H9 (cell line): Measurements from ENCODE around the gene PEX5. TPM values are rescaled to one million over a fixed set of nuclear protein-coding genes. Genes with fewer than 3 reads are reported as not detected.

ENCODE experiments used
- DNase-seq: peaks from one replicate; pipeline ENCODE4 v3.0.0-alpha.2; 2017
- H2AFZ ChIP-seq: one replicate; pipeline ENCODE4 v1.6.1; 2013; ENCODE audit warnings: mild to moderate bottlenecking, low read length, control low read depth, moderate library complexity
- H2AK5ac ChIP-seq: 2 replicates; pipeline ENCODE4 v1.6.1; 2013; ENCODE audit warnings: low read length, control low read depth, mixed read lengths; ENCODE audit not compliant: insufficient read length
- H2BK120ac ChIP-seq: one replicate; pipeline ENCODE4 v1.6.1; 2013; ENCODE audit warnings: low read depth, mild to moderate bottlenecking, low read length, control low read depth, inconsistent platforms; ENCODE audit not compliant: poor library complexity, severe bottlenecking
- H2BK12ac ChIP-seq: 2 replicates; pipeline ENCODE4 v1.6.1; 2013; ENCODE audit warnings: low read length, control low read depth, mixed read lengths, low read depth; ENCODE audit not compliant: insufficient read length
- H2BK15ac ChIP-seq: 2 replicates; pipeline ENCODE4 v1.6.1; 2013; ENCODE audit warnings: low read depth, low read length, control low read depth
- H2BK20ac ChIP-seq: one replicate; pipeline ENCODE4 v1.6.1; 2013; ENCODE audit warnings: low read depth, mild to moderate bottlenecking, low read length, control low read depth, inconsistent platforms; ENCODE audit not compliant: poor library complexity, severe bottlenecking
- H2BK5ac ChIP-seq: 2 replicates; pipeline ENCODE4 v1.6.1; 2013; ENCODE audit warnings: low read length, control low read depth, mixed read lengths; ENCODE audit not compliant: insufficient read length
- H3K14ac ChIP-seq: 2 replicates; pipeline ENCODE4 v1.6.1; 2013; ENCODE audit warnings: low read length, control low read depth; ENCODE audit not compliant: insufficient read depth
- H3K18ac ChIP-seq: 2 replicates; pipeline ENCODE4 v1.6.1; 2013; ENCODE audit warnings: low read depth, mild to moderate bottlenecking, mixed read lengths, low read length, control low read depth; ENCODE audit not compliant: insufficient read length
- H3K23ac ChIP-seq: 2 replicates; pipeline ENCODE4 v1.6.1; 2013; ENCODE audit warnings: low read length, control low read depth, mixed read lengths, low read depth; ENCODE audit not compliant: insufficient read length
- H3K23me2 ChIP-seq: 2 replicates; pipeline ENCODE4 v1.6.1; 2013; ENCODE audit warnings: low read depth, mild to moderate bottlenecking, mixed read lengths, low read length, control low read depth; ENCODE audit not compliant: insufficient read length, poor library complexity, severe bottlenecking
- H3K27ac ChIP-seq: 2 replicates; pipeline ENCODE4 v1.5.1; 2013; ENCODE audit warnings: low read length, control low read depth, mixed read lengths, low read depth; ENCODE audit not compliant: insufficient read length
- H3K27me3 ChIP-seq: 2 replicates; pipeline ENCODE4 v1.6.1; 2013; ENCODE audit warnings: low read length, control low read depth, inconsistent platforms; ENCODE audit not compliant: insufficient read depth
- H3K4ac ChIP-seq: 2 replicates; pipeline ENCODE4 v1.6.1; 2013; ENCODE audit warnings: low read depth, mild to moderate bottlenecking, control low read depth, inconsistent platforms, low read length, moderate library complexity
- H3K4me1 ChIP-seq: 2 replicates; pipeline ENCODE4 v1.6.1; 2013; ENCODE audit warnings: low read length, control low read depth, inconsistent platforms; ENCODE audit not compliant: insufficient read depth
- H3K4me2 ChIP-seq: 2 replicates; pipeline ENCODE4 v1.6.1; 2013; ENCODE audit warnings: low read length, control low read depth, mixed read lengths; ENCODE audit not compliant: insufficient read length, insufficient read depth
- H3K56ac ChIP-seq: 2 replicates; pipeline ENCODE4 v1.6.1; 2013; ENCODE audit warnings: low read depth, mild to moderate bottlenecking, mixed read lengths, low read length, control low read depth; ENCODE audit not compliant: insufficient read length
- H3K79me1 ChIP-seq: 2 replicates; pipeline ENCODE4 v1.6.1; 2013; ENCODE audit warnings: low read depth, mild to moderate bottlenecking, moderate library complexity, low read length, control low read depth, inconsistent platforms; ENCODE audit not compliant: insufficient read depth, poor library complexity, severe bottlenecking
- H3K79me2 ChIP-seq: 2 replicates; pipeline ENCODE4 v1.6.1; 2013; ENCODE audit warnings: low read length, control low read depth, inconsistent platforms; ENCODE audit not compliant: insufficient read depth
- H3K9ac ChIP-seq: 2 replicates; pipeline ENCODE4 v1.6.1; 2013; ENCODE audit warnings: low read length, control low read depth, mixed read lengths; ENCODE audit not compliant: insufficient read length; ENCODE audit errors: extremely low read depth
- H3K9me3 ChIP-seq: one replicate; pipeline ENCODE4 v1.6.1; 2013; ENCODE audit warnings: low read depth, low read length, inconsistent platforms; ENCODE audit not compliant: control insufficient read depth
- H3T11ph ChIP-seq: one replicate; pipeline ENCODE4 v1.6.1; 2013; ENCODE audit warnings: mild to moderate bottlenecking, low read length, control low read depth, inconsistent platforms
- H4K20me1 ChIP-seq: one replicate; pipeline ENCODE4 v1.6.1; 2013; ENCODE audit not compliant: control insufficient read depth, insufficient read length, insufficient read depth
- H4K5ac ChIP-seq: 2 replicates; pipeline ENCODE4 v1.6.1; 2013; ENCODE audit warnings: low read depth, mild to moderate bottlenecking, mixed read lengths, low read length, control low read depth; ENCODE audit not compliant: insufficient read length
- H4K8ac ChIP-seq: replicated peaks from 2 replicates; pipeline ENCODE4 v1.6.1; 2013; ENCODE audit warnings: low read length, control low read depth, mixed read lengths, low read depth; ENCODE audit not compliant: insufficient read length
- H4K91ac ChIP-seq: 2 replicates; pipeline ENCODE4 v1.6.1; 2013; ENCODE audit warnings: low read depth, mild to moderate bottlenecking, moderate library complexity, mixed read lengths, low read length, control low read depth; ENCODE audit not compliant: insufficient read length
- H3K27ac Mint-ChIP-seq, 3 experiments: 2 replicates in 2 of 3; 3 replicates in 1 of 3; pipeline ENCODE4 v1.8.0; 2020 to 2021; ENCODE audit warnings: mixed read lengths in 3 of 3, mild to moderate bottlenecking in 1 of 3, moderate library complexity in 1 of 3
- H3K27me3 Mint-ChIP-seq: 2 replicates; pipeline ENCODE4 v1.8.0; 2021; ENCODE audit warnings: low read depth, mild to moderate bottlenecking, moderate library complexity, mixed read lengths
- H3K36me3 Mint-ChIP-seq, 3 experiments: 2 replicates in 2 of 3; 3 replicates in 1 of 3; pipeline ENCODE4 v1.8.0; 2020 to 2021; ENCODE audit warnings: low read depth in 3 of 3, mixed read lengths in 3 of 3; ENCODE audit not compliant: insufficient read depth in 1 of 3
- H3K4me1 Mint-ChIP-seq, 2 experiments: 2 replicates each; pipeline ENCODE4 v1.8.0; 2020; ENCODE audit warnings: mixed read lengths in 2 of 2
- H3K4me3 Mint-ChIP-seq, 2 experiments: 2 replicates in 1 of 2; 3 replicates in 1 of 2; pipeline ENCODE4 v1.8.0; 2020 to 2021; ENCODE audit warnings: mild to moderate bottlenecking in 2 of 2, mixed read lengths in 2 of 2, moderate library complexity in 1 of 2
- H3K9me3 Mint-ChIP-seq, 2 experiments: 2 replicates in 1 of 2; 3 replicates in 1 of 2; pipeline ENCODE4 v1.8.0; 2020; ENCODE audit warnings: mild to moderate bottlenecking in 2 of 2, mixed read lengths in 2 of 2, moderate library complexity in 1 of 2
- WGBS: extraction: QIAGEN DNeasy Blood & Tissue Kit; methylation state at CpG from one replicate; pipeline ENCODE4 v1.1.7; 2013; ENCODE audit warnings: missing lambda C conversion rate, low lambda C conversion rate, mixed read lengths; ENCODE audit not compliant: insufficient read length; ENCODE audit errors: extremely low coverage; 5-methylcytosine and 5-hydroxymethylcytosine counted together
- long read RNA-seq: library from polyadenylated mRNA; unstranded; transcript quantifications from one replicate; pipeline ENCODE4 v2.0.0, GENCODE V29; 2020
- total RNA-seq: library from RNA; stranded (reverse); gene quantifications from 2 replicates; pipeline ENCODE4 v1.2.1, GENCODE V29; 2021
- TF ChIP-seq, protein P1 (sequence below): fragments of 200-600 bp; sonication (generic); conservative IDR thresholded peaks from 3 replicates; pipeline ENCODE4 v1.8.0; 2021; ENCODE audit warnings: antibody characterized with exemption, mild to moderate bottlenecking

Gene PEX5
- total RNA-seq: 38.1 and 40.5 TPM in 2 replicates
- long read RNA-seq, partial matches to known transcripts: 0 of 8 reads
- long read RNA-seq, other reads (novel, unspliced or antisense): 7 of 8 reads

GRCh38 chr12:7189398-7190267, at the start of gene PEX5:
Gene PEX5, plus strand, starts transcription at chr12:7189686. Its CDS starts 692 bp downstream, at chr12:7190378.
- Mint-ChIP-seq H3K27me3 (peaks cover 2% of the 10 kb centered on the region), H3K9me3 (no peaks in the 10 kb centered on the region; a peak in 1 of 5 replicates), H3K4me3 (peak within 1 kb of the TSS; percentile 84 to 95), H3K27ac (peak within 1 kb of the TSS; percentile 79 to 96 (median 91); a peak in 5 of 7 replicates), H3K36me3 (peaks cover 25 to 29% (median 29%) of the 10 kb centered on the region in 3 experiments), H3K4me1 (peaks cover 17 to 26% of the 10 kb centered on the region in 2 experiments)
- WGBS: no CpG with 5 or more reads among the region's 68 CpGs
- Histone ChIP-seq H2BK12ac (no peak within 1 kb of the TSS), H2BK20ac (no peak within 1 kb of the TSS), H3K4me2 (peak within 1 kb of the TSS; percentile 96), H3K4ac (no peak within 1 kb of the TSS), H2AK5ac (no peak within 1 kb of the TSS), H3K27me3 (no peaks in the 10 kb centered on the region), H3K79me2 (no peaks in the 10 kb centered on the region; the same call in 1 of the 2 replicates), H3K14ac (peak within 1 kb of the TSS; percentile 38), H2BK15ac (no peak within 1 kb of the TSS), H3K9ac (peak within 1 kb of the TSS; percentile 6), H3T11ph (no peak within 1 kb of the TSS), H3K4me1 (peaks cover 3% of the 10 kb centered on the region; the same call in 1 of the 2 replicates), H2BK5ac (no peak within 1 kb of the TSS), H3K23ac (no peak within 1 kb of the TSS), H3K9me3 (no peaks in the 10 kb centered on the region), H2AFZ (peak within 1 kb of the TSS; percentile 78), H4K20me1 (no peaks in the 10 kb centered on the region), H4K91ac (no peak within 1 kb of the TSS), H3K23me2 (peaks cover 15% of the 10 kb centered on the region), H3K18ac (peak within 1 kb of the TSS; percentile 2), H4K8ac (no peak within 1 kb of the TSS), H3K79me1 (no peaks in the 10 kb centered on the region), H3K27ac (no peak within 1 kb of the TSS), H2BK120ac (no peak within 1 kb of the TSS), H3K56ac (no peak within 1 kb of the TSS), H4K5ac (no peak within 1 kb of the TSS)
- peak; percentile 97 for DNase-seq
- TF ChIP-seq, protein P1, sequence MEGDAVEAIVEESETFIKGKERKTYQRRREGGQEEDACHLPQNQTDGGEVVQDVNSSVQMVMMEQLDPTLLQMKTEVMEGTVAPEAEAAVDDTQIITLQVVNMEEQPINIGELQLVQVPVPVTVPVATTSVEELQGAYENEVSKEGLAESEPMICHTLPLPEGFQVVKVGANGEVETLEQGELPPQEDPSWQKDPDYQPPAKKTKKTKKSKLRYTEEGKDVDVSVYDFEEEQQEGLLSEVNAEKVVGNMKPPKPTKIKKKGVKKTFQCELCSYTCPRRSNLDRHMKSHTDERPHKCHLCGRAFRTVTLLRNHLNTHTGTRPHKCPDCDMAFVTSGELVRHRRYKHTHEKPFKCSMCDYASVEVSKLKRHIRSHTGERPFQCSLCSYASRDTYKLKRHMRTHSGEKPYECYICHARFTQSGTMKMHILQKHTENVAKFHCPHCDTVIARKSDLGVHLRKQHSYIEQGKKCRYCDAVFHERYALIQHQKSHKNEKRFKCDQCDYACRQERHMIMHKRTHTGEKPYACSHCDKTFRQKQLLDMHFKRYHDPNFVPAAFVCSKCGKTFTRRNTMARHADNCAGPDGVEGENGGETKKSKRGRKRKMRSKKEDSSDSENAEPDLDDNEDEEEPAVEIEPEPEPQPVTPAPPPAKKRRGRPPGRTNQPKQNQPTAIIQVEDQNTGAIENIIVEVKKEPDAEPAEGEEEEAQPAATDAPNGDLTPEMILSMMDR: no peak
